Activated CD4-positive, CD25-positive, alpha-beta regulatory T cell treated with anti-CD3 and anti-CD28 coated beads, Interleukin-2, amount 50 U/mL, for 24 hours (primary cell): ENCODE measurements around the gene TTC12.
"Not testable (repeated sequence)": the region's sequence is repeated elsewhere in the genome, so short reads cannot be mapped to it uniquely, and the experiment has no call there.

ENCODE experiments used
- ATAC-seq, 2 donors: fragments of 150-1000 bp; cut with Tn5 transposase; one replicate each; pipeline ENCODE4 v1.10.0; 2021; ENCODE audit warnings: mild to moderate bottlenecking in 1 of 2, moderate library complexity in 1 of 2

Gene TTC12

GRCh38 chr11:113286509-113287497 lies 27.6 kb upstream of the TTC12 start:
- ATAC-seq, result no peak

- ATAC-seq, result no peak
Measured at GRCh38 chr11:113287801-113288200, 26.6 kb upstream of the TTC12 start.

DNA sequence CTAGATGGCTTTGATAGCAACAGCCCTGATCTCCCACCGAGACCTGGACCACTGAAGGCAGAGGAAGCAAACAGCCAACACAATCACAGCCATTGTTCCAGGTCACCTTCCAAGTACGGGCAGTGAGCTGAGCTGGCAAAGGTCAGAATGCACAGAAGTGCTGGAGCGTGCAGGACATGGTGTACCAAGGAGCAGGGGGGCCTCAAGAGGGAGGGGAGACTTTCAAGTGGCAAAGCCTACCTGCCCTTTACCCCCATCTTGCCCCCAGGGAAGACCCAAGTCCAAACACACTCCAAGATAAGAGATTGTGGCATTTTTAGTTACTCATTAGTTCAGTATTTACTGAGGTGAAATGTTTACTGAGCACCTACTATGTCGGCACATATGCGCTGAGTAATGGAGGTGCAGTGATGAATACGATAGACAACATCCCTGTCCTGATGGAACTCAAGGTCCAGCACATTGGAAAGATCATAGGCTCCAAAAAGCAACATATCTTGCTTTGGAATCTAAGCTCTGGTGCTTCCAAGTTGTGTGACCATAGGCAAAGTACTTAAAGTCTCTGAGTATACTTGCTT lies 26.0 kb upstream of the TTC12 start:
- ATAC-seq, result no peak

GRCh38 chr11:113289431-113290187 lies 24.8 kb upstream of the TTC12 start:
- peak; percentile 88 to 93 for ATAC-seq

- ATAC-seq, result no peak
Measured at GRCh38 chr11:113293936-113294335, 20.4 kb upstream of the TTC12 start.

GRCh38 chr11:113295993-113296392 lies 18.4 kb upstream of the TTC12 start:
- ATAC-seq, result no peak

DNA sequence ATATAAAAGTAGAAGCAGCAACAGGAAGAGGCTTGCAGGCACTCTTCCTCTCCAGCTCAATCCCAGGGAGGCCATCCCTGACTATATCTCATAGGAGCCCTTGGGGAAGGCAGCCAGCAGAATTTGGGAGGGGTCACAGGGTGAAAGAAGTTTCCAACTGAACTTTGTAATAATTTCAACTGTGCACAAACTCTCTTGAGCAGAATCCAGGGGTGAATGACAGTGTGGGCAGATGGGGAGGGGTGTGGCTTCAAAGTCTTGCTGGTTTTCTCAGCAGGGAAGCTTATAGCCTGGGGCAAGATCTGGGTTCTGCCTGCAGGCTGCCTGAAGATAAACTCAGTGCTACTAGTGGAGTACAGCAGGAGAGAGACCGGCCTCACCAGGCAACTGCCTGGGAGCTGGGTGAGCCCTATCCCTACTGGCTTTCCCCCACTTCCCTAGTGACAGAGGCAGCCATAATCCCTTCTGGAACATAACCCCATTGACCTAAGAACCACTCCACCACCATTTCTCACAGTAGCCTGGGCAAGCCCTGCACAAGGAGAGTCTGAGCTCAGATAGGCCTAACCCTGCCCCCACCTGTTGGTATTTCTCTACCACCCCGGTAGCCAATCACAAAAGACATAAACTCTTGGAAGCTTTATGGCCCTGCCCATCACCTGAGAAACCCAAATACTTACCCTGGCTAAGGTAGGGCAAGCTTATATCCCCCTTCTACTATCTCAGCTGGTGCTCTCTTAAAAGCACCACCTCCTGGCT lies 17.8 kb upstream of the TTC12 start:
- ATAC-seq, result no peak

- not testable (repeated sequence) for ATAC-seq
Measured at GRCh38 chr11:113298496-113298895, 15.9 kb upstream of the TTC12 start.

DNA sequence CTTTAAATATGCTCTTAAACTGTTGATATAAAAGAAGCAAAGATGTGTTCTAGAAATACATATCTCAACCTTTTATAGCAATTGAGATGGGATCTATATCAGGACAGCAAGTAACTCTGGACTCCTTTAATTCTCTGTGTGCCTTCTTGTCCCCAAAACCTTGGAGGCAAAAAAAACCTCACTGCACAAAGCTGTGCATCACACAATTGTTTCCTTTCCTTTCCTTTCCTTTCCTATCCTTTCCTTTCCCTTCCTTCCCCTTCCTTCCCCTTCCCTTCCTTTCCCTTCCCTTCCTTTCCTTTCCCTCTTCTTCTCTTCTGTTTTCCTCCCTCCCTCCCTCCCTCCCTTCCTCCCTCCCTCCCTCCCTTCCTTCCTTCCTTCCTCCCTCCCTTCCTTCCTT lies 9.5 kb upstream of the TTC12 start:
- ATAC-seq, result no peak

- peak; percentile 87 to 94 for ATAC-seq
Measured at GRCh38 chr11:113305440-113306336, 8.7 kb upstream of the TTC12 start.

DNA sequence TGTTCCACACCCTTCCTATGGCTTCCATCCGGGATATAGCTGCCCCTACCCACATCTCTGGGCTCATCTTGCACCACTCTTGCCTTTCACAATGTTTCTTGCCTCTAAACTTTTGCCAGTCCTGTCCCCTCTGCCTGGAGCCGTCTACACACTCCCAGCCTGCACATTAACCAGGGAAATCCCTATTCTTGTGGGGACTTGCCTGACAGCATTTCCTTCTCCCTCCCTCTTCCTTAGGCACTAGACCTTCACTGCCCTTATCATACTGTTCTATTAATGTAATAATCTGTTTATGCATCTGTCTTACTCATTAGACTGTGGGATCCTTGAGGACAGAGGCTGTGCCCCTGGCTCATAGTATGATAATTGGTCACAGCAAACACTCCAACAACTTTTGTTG lies 5.8 kb upstream of the TTC12 start:
- ATAC-seq, result no peak

DNA sequence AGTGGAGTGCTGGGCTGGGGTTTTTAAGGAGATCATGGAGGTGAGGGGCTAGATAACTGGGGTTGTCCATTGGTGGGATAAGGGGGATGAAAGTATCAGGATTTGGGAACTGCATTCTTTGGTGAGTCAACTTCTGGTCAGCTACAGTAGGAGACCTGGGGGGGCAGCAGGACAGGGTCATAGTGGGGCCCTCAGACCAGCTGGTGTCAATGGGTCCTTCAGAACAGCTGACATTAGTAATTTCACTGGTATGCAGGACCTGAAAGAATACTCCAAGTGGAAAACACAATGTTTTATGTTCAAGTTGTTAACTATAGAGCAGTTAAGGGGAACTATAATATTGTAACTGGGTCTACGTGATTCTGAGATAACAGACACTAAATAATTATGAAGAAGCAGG lies 2.8 kb upstream of the TTC12 start:
- no peak for ATAC-seq

DNA sequence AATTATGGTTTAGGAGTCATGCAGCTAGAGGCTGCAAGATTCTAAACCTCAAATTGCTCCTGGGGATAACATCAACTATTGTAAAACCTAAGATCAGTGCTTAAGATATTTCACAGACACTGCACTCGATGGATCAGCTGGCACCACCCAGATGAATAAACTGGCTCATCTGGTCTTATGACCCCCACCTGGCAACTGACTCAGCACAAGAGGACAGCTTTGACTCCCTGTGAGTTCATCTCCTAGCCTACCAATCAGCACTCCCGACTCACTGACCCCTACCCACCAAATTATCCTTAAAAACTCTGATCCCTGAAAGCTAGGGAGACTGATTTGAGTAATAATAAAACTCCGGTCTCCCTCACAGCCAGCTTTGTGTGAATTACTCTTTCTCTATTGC lies 782 bp upstream of the TTC12 start:
- no peak for ATAC-seq

GRCh38 chr11:113314065-113314388 lies 356 bp upstream of the TTC12 start:
- no peak for ATAC-seq

- ATAC-seq, result no peak
Measured at GRCh38 chr11:113315811-113316210, 1.4 kb downstream of the TTC12 start.

DNA sequence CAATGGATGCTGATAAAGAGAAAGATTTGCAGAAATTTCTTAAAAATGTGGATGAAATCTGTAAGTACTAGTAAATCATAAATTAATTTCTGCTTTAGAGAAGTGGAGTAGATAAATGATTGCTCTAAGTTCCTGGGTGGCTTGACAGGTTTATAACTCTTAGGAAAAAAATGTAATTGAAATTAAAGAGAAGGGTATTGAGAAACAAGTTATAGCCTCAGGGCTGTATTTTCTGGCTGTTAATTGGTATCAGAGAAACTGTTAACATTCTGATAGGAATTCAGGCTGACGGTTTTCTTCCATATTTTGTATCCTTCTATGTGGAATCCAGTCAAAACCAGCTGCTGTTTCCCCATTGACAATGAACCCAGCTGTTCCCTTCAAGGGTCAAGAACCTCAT lies 1.9 kb downstream of the TTC12 start:
- no peak for ATAC-seq

GRCh38 chr11:113317339-113317738 lies 3.0 kb downstream of the TTC12 start:
- ATAC-seq, result no peak

DNA sequence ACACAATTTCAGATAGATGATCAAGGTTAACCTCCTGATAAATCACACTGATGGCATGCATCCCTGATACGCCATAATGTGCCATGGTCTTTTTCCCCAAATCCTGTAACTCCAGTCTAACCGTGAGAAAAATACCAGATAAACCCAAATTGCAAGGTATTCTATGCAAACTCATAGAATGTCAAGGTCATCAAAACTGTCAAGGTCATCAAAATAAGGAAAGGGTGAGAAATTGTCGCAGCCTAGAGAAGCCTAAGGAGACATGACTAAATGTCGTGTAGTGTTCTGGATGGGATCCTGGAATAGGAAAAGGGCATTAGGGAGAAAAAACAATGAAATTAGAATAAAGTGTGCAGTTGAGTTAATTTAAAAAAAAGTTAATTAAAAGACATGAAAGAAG lies 4.7 kb downstream of the TTC12 start:
- no peak for ATAC-seq

DNA sequence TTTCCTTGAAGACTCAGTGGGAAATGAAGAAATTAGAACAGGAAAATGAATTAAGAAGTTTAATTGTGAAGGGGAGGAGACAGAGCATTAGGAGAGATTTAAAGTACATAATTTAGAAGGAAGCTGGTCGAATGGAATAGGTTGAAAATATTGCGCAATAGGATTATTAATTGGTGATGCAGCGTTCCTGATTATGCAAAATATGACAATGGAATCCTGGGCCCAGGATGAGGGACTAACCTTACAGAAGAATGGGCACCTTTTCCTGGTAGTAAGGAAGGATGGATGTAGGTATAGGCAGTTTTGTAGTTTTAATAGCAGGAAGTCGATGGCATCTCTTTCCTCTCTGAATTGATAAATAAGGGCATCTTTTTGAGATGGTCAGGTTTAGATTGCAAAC lies 7.8 kb downstream of the TTC12 start:
- no peak for ATAC-seq

DNA sequence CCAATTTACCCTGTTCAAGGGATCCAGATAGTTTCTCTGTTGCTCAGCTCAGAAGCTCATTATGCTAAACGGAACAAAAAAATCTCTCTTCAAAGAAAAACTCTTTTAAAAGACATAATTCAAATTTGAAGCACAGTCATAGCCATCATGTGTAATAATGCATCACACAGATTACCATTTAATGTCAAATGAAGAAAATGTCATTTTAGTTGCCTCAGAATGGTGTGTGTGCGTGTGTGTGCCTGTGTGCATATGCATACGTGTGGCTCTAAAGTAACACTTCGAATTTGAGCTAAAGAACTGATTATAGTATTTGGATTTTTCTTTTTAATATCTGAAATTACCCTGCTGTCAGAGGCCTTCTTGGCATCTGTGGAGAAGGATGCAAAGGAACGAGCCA lies 9.9 kb downstream of the TTC12 start:
- ATAC-seq, result no peak

DNA sequence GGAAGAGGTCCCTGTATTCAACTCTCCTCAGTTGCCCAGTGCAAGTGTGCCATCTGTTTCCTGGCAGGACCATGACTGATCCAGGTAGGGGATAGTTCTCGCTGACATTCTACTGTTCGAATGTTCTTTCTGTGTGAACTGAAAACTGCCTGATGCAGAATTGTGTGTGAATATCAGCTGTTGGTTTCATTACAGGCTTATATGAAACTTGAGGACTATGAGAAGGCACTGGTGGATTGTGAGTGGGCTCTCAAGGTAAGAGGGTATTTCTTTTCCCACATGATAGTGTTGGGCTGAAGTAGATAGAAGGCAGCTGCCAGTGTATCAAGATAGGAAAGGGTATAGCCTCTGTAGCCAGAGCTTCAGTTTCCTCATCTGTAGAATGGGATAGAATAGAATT lies 15.3 kb downstream of the TTC12 start:
- ATAC-seq, result no peak

- no peak for ATAC-seq
Measured at GRCh38 chr11:113331441-113331840, 17.1 kb downstream of the TTC12 start.
